ENCODE results near the gene TLR9.

TLR9 gene

GRCh38 chr3:52202384-52203077 is 22.9 kb downstream of the TLR9 start:
- Histone ChIP-seq H3K9ac (ENCODE audit: low read depth, low read length) (no peak overlapping the region), H3K4me3 (ENCODE audit: low read depth in 1 of 2, low read length in 2 of 2) (no peak overlapping the region), H3K4me1 (ENCODE audit: insufficient read depth, low read length) (peaks cover 22% of the 10 kb centered on the region), H3K36me3 (ENCODE audit: insufficient read depth, low read length) (peaks cover 73% of the 10 kb centered on the region), H3K79me2 (ENCODE audit: insufficient read depth, low read length) (peaks cover 24% of the 10 kb centered on the region), H3K27me3 (ENCODE audit: insufficient read depth, low read length, poor library complexity) (no peaks in the 10 kb centered on the region), H2AFZ (ENCODE audit: low read depth, low read length) (no peak overlapping the region), H4K20me1 (ENCODE audit: insufficient read depth, low read length) (0 out of 2 replicates have a peak, but pooled peaks cover 3% of the 10 kb centered on the region), H3K9me3 (ENCODE audit: insufficient read depth, low read length, severe bottlenecking) (no peaks in the 10 kb centered on the region), H3K27ac (ENCODE audit: low read length) (no peak overlapping the region), H3K4me2 (ENCODE audit: insufficient read depth, low read length) (no peak overlapping the region)
- TF ChIP-seq EZH2 (IDR thresholded peaks at IDR 0.05; ENCODE audit: borderline replicate concordance, low read depth, low read length, severe bottlenecking) (no peak), CTCF (IDR thresholded peaks at IDR 0.05; ENCODE audit: borderline replicate concordance, extremely low read depth, low read length, poor library complexity, severe bottlenecking) (no peak)
- ATAC-seq (ENCODE audit: insufficient read depth, low read depth) (no peak), DNase-seq (no peak)

GRCh38 chr3:52200981-52201679 is 24.3 kb downstream of the TLR9 start:
- Histone ChIP-seq H3K4me3 (ENCODE audit: low read depth in 1 of 2, low read length in 2 of 2) (no peak overlapping the region), H3K9ac (ENCODE audit: low read depth, low read length) (no peak overlapping the region), H3K36me3 (ENCODE audit: insufficient read depth, low read length) (peaks cover 63% of the 10 kb centered on the region), H3K27ac (ENCODE audit: low read length) (no peak overlapping the region), H2AFZ (ENCODE audit: low read depth, low read length) (no peak overlapping the region), H4K20me1 (ENCODE audit: insufficient read depth, low read length) (0 out of 2 replicates have a peak, but pooled peaks cover 3% of the 10 kb centered on the region), H3K4me1 (ENCODE audit: insufficient read depth, low read length) (peaks cover 29% of the 10 kb centered on the region), H3K4me2 (ENCODE audit: insufficient read depth, low read length) (no peak overlapping the region), H3K9me3 (ENCODE audit: insufficient read depth, low read length, severe bottlenecking) (no peaks in the 10 kb centered on the region), H3K79me2 (ENCODE audit: insufficient read depth, low read length) (peaks cover 24% of the 10 kb centered on the region), H3K27me3 (ENCODE audit: insufficient read depth, low read length, poor library complexity) (no peaks in the 10 kb centered on the region)
- DNase-seq (no peak), ATAC-seq (ENCODE audit: insufficient read depth, low read depth) (no peak)
- no peak for TF ChIP-seq CTCF (IDR thresholded peaks at IDR 0.05; ENCODE audit: borderline replicate concordance, extremely low read depth, low read length, poor library complexity, severe bottlenecking)
- no peak for TF ChIP-seq EZH2 (IDR thresholded peaks at IDR 0.05; ENCODE audit: borderline replicate concordance, low read depth, low read length, severe bottlenecking)

- H3K9me3 ChIP-seq (ENCODE audit: insufficient read depth, low read length, severe bottlenecking) = no peaks in the 10 kb centered on the region
- 0 out of 2 replicates have a peak, but pooled peaks cover 3% of the 10 kb centered on the region for H4K20me1 ChIP-seq (ENCODE audit: insufficient read depth, low read length)
- H3K27ac ChIP-seq (ENCODE audit: low read length) = peak overlapping the region; percentile 83
- peak overlapping the region; percentile 86 for H3K9ac ChIP-seq (ENCODE audit: low read depth, low read length)
- TF ChIP-seq CTCF (IDR thresholded peaks at IDR 0.05; ENCODE audit: borderline replicate concordance, extremely low read depth, low read length, poor library complexity, severe bottlenecking) (no peak), EZH2 (IDR thresholded peaks at IDR 0.05; ENCODE audit: borderline replicate concordance, low read depth, low read length, severe bottlenecking) (no peak)
- peak overlapping the region; percentile 97 for H3K4me2 ChIP-seq (ENCODE audit: insufficient read depth, low read length)
- no peak for DNase-seq
- peaks cover 29% of the 10 kb centered on the region for H3K4me1 ChIP-seq (ENCODE audit: insufficient read depth, low read length)
- no peak for ATAC-seq (ENCODE audit: insufficient read depth, low read depth)
- peaks cover 24% of the 10 kb centered on the region for H3K79me2 ChIP-seq (ENCODE audit: insufficient read depth, low read length)
- H2AFZ ChIP-seq (ENCODE audit: low read depth, low read length) = peak overlapping the region; percentile 90
- H3K4me3 ChIP-seq (ENCODE audit: low read depth in 1 of 2, low read length in 2 of 2) = peak overlapping the region; percentile 72 to 87
- no peaks in the 10 kb centered on the region for H3K27me3 ChIP-seq (ENCODE audit: insufficient read depth, low read length, poor library complexity)
- H3K36me3 ChIP-seq (ENCODE audit: insufficient read depth, low read length) = peaks cover 41% of the 10 kb centered on the region
Measured at GRCh38 chr3:52198643-52199608, 26.5 kb downstream of the TLR9 start.

Data from DND-41 (cell line).